ENCODE results near the gene ACAP2.

ACAP2 gene

DNA sequence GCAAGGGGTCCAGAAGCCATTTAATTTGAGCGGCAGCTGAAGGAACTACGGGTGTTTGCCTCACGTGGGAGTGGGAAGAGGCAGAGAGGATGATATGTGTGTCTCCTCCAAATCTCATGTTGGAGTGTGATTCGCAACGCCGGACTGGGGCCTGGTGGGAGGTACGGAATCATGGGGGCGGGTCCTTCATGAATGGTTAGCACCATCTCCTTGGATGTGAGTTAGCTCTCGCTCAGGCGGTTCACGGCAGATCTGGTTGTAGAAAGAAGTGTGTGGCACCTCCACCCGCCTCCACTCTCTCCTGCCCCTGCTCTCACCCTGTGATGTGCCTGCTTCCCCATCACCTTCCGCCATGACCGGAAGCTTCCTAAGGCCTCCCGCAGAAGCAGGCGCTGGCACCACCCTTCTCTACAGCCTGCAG is 197.3 kb downstream of the ACAP2 start:
- no peaks in the 10 kb centered on the region for H3K79me2 ChIP-seq (ENCODE audit: insufficient read depth, low read depth)
- H4K20me1 ChIP-seq (ENCODE audit: insufficient read depth): no peaks in the 10 kb centered on the region
- no peaks in the 10 kb centered on the region for H3K36me3 ChIP-seq (ENCODE audit: insufficient read depth)
- no peaks in the 10 kb centered on the region for H3K27me3 ChIP-seq (ENCODE audit: insufficient read depth, low read depth)
- no peak for TF ChIP-seq CTCF (conservative IDR thresholded peaks at IDR 0.05; ENCODE audit: low read depth, low read length)
- H2AFZ ChIP-seq (ENCODE audit: low read depth): no peak overlapping the region
- H3K4me1 ChIP-seq (ENCODE audit: low read depth, poor library complexity, severe bottlenecking): no peaks in the 10 kb centered on the region
- no peak overlapping the region for H3K9ac ChIP-seq
- no peak overlapping the region for H3K4me2 ChIP-seq
- no peak overlapping the region for H3K27ac ChIP-seq
- H3K4me3 ChIP-seq (IDR thresholded peaks at IDR 0.05; ENCODE audit: insufficient read depth, low read depth, low read length): no peak overlapping the region

GRCh38 chr3:195241592-195242355 is 201.0 kb downstream of the ACAP2 start:
- H3K4me3 ChIP-seq (IDR thresholded peaks at IDR 0.05; ENCODE audit: insufficient read depth, low read depth, low read length): no peak overlapping the region
- H3K27me3 ChIP-seq (ENCODE audit: insufficient read depth, low read depth): no peaks in the 10 kb centered on the region
- no peaks in the 10 kb centered on the region for H4K20me1 ChIP-seq (ENCODE audit: insufficient read depth)
- H3K79me2 ChIP-seq (ENCODE audit: insufficient read depth, low read depth): no peaks in the 10 kb centered on the region
- no peaks in the 10 kb centered on the region for H3K36me3 ChIP-seq (ENCODE audit: insufficient read depth)
- no peak overlapping the region for H3K4me2 ChIP-seq
- no peaks in the 10 kb centered on the region for H3K4me1 ChIP-seq (ENCODE audit: low read depth, poor library complexity, severe bottlenecking)
- TF ChIP-seq CTCF (conservative IDR thresholded peaks at IDR 0.05; ENCODE audit: low read depth, low read length): no peak
- H3K9ac ChIP-seq: no peak overlapping the region
- no peak overlapping the region for H2AFZ ChIP-seq (ENCODE audit: low read depth)
- H3K27ac ChIP-seq: no peak overlapping the region

GRCh38 chr3:195240939-195241338 is 201.9 kb downstream of the ACAP2 start:
- Histone ChIP-seq H3K4me2 (no peak overlapping the region), H3K27me3 (ENCODE audit: insufficient read depth, low read depth) (no peaks in the 10 kb centered on the region), H4K20me1 (ENCODE audit: insufficient read depth) (no peaks in the 10 kb centered on the region), H3K36me3 (ENCODE audit: insufficient read depth) (no peaks in the 10 kb centered on the region), H3K27ac (no peak overlapping the region), H3K4me3 (IDR thresholded peaks at IDR 0.05; ENCODE audit: insufficient read depth, low read depth, low read length) (no peak overlapping the region), H3K4me1 (ENCODE audit: low read depth, poor library complexity, severe bottlenecking) (no peaks in the 10 kb centered on the region), H3K79me2 (ENCODE audit: insufficient read depth, low read depth) (no peaks in the 10 kb centered on the region), H3K9ac (no peak overlapping the region), H2AFZ (ENCODE audit: low read depth) (no peak overlapping the region)
- no peak for TF ChIP-seq CTCF (conservative IDR thresholded peaks at IDR 0.05; ENCODE audit: low read depth, low read length)

GRCh38 chr3:195240171-195240701 is 202.6 kb downstream of the ACAP2 start:
- TF ChIP-seq CTCF (conservative IDR thresholded peaks at IDR 0.05; ENCODE audit: low read depth, low read length): no peak
- H3K27ac ChIP-seq: no peak overlapping the region
- H2AFZ ChIP-seq (ENCODE audit: low read depth): no peak overlapping the region
- no peaks in the 10 kb centered on the region for H3K79me2 ChIP-seq (ENCODE audit: insufficient read depth, low read depth)
- H3K27me3 ChIP-seq (ENCODE audit: insufficient read depth, low read depth): no peaks in the 10 kb centered on the region
- H3K36me3 ChIP-seq (ENCODE audit: insufficient read depth): no peaks in the 10 kb centered on the region
- H3K9ac ChIP-seq: no peak overlapping the region
- no peaks in the 10 kb centered on the region for H4K20me1 ChIP-seq (ENCODE audit: insufficient read depth)
- no peak overlapping the region for H3K4me3 ChIP-seq (IDR thresholded peaks at IDR 0.05; ENCODE audit: insufficient read depth, low read depth, low read length)
- H3K4me2 ChIP-seq: no peak overlapping the region
- H3K4me1 ChIP-seq (ENCODE audit: low read depth, poor library complexity, severe bottlenecking): no peaks in the 10 kb centered on the region

All from KMS-11 (cell line).